Gastrocnemius medialis (tissue), 4 donors: ENCODE data around the gene GGACT. TPM values are rescaled to one million over a fixed set of nuclear protein-coding genes. Genes with fewer than 3 reads are reported as not detected.

Source experiments
- ATAC-seq, 2 donors: fragments of 150-250 bp; one replicate each; pipeline ENCODE4 v1.9.1; 2016
- DNase-seq, 2 donors: peaks; one replicate each; pipeline ENCODE4 v3.0.0-alpha.2; 2019
- H3K27ac ChIP-seq, 4 donors: fragments of 200-600 bp; sonication (generic); 1 replicate in 1 of 4; 2 replicates in 3 of 4; pipeline ENCODE4 v1.5.1; 2016 to 2018; ENCODE audit warnings: mild to moderate bottlenecking in 2 of 4, moderate library complexity in 1 of 4
- H3K27me3 ChIP-seq, 3 donors: fragments of 200-600 bp; sonication (generic) in 2 of 3; 1 replicate in 1 of 3; 2 replicates in 2 of 3; pipeline versions ENCODE4 v1.5.1 to v1.6.0; 2016 to 2019; ENCODE audit warnings: mild to moderate bottlenecking in 1 of 3, moderate library complexity in 1 of 3
- H3K36me3 ChIP-seq, 2 donors: fragments of 200-600 bp; sonication (generic) in 1 of 2; one replicate each; pipeline ENCODE4 v1.5.1; 2017 to 2018
- H3K4me1 ChIP-seq, 2 donors: fragments of 200-600 bp; sonication (generic) in 1 of 2; one replicate each; pipeline ENCODE4 v1.5.1; 2016 to 2017; ENCODE audit warnings: mild to moderate bottlenecking in 2 of 2
- H3K4me3 ChIP-seq, 4 donors: fragments of 200-600 bp; sonication (generic) in 3 of 4; 1 replicate in 1 of 4; 2 replicates in 3 of 4; pipeline ENCODE4 v1.5.1; 2016 to 2019; ENCODE audit warnings: mild to moderate bottlenecking in 2 of 4
- H3K9me3 ChIP-seq, 3 donors: fragments of 200-600 bp; sonication (generic) in 2 of 3; 1 replicate in 1 of 3; 2 replicates in 2 of 3; pipeline ENCODE4 v1.5.1; 2016 to 2019
- POLR2A ChIP-seq, 2 donors: fragments of 450-650 bp; IDR thresholded peaks; one replicate each; pipeline ENCODE4 v1.6.1; 2017; ENCODE audit warnings: antibody characterized with exemption in 2 of 2, mild to moderate bottlenecking in 2 of 2, moderate library complexity in 2 of 2
- in situ Hi-C, 4 donors: fragments of 200-750 bp; cut with MboI; loops; one replicate each; pipeline versions ENCODE4 v1.15.0 to v1.8.0; 2017; ENCODE audit warnings: low sequenced_read_pairs in 4 of 4
- intact Hi-C: fragments of 100-400 bp; cut with DNase I; formaldehyde crosslinking; loops from one replicate; pipeline ENCODE4 v1.15.1; 2023; ENCODE audit warnings: low total_unique reads
- total RNA-seq, 4 donors: library from RNA; depleted of rRNA; stranded (reverse); fragments of >200 nt; gene quantifications; one replicate each; pipeline versions ENCODE4 v1.1.0 to v1.2.3, GENCODE V29; 2016
- TF ChIP-seq, protein P1 (sequence below), 5 experiments: fragments of 450-650 bp in 3 of 5; fragments of 200-600 bp in 2 of 5; sonication (generic) in 2 of 5; IDR thresholded peaks in 4 of 5; conservative IDR thresholded peaks in 1 of 5; 1 replicate in 4 of 5; 2 replicates in 1 of 5; pipeline ENCODE4 v1.5.1; 2016 to 2019; ENCODE audit warnings: antibody characterized with exemption in 5 of 5, mild to moderate bottlenecking in 3 of 5, moderate library complexity in 3 of 5

Gene GGACT
- total RNA-seq, 4 donors from 2014 or later, result 0.56 to 1.5 (median 0.83) TPM

GRCh38 chr13:100636004-100636403, 47.4 kb upstream of the GGACT start:
- intact Hi-C loops (no loop called here), in situ Hi-C loops (no loop called here)
- H3K27me3 ChIP-seq, result no peaks in the 10 kb centered on the region
- no peak for TF ChIP-seq POLR2A (IDR thresholded peaks at IDR 0.05)
- TF ChIP-seq, protein P1, sequence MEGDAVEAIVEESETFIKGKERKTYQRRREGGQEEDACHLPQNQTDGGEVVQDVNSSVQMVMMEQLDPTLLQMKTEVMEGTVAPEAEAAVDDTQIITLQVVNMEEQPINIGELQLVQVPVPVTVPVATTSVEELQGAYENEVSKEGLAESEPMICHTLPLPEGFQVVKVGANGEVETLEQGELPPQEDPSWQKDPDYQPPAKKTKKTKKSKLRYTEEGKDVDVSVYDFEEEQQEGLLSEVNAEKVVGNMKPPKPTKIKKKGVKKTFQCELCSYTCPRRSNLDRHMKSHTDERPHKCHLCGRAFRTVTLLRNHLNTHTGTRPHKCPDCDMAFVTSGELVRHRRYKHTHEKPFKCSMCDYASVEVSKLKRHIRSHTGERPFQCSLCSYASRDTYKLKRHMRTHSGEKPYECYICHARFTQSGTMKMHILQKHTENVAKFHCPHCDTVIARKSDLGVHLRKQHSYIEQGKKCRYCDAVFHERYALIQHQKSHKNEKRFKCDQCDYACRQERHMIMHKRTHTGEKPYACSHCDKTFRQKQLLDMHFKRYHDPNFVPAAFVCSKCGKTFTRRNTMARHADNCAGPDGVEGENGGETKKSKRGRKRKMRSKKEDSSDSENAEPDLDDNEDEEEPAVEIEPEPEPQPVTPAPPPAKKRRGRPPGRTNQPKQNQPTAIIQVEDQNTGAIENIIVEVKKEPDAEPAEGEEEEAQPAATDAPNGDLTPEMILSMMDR (IDR thresholded peaks at IDR 0.05 in 4 of 5, conservative IDR thresholded peaks at IDR 0.05 in 1 of 5), result no peak
- H3K27ac ChIP-seq, result no peak overlapping the region
- no peaks in the 10 kb centered on the region for H3K4me1 ChIP-seq
- no peak overlapping the region for H3K4me3 ChIP-seq
- DNase-seq, result no peak
- no peak for ATAC-seq
- H3K36me3 ChIP-seq, result peaks cover 0 to 22% of the 10 kb centered on the region in 2 donors
- H3K9me3 ChIP-seq, result no peaks in the 10 kb centered on the region

- DNase-seq (no peak), ATAC-seq (no peak)
- H3K27ac ChIP-seq, result no peak overlapping the region
- no peaks in the 10 kb centered on the region for H3K27me3 ChIP-seq
- TF ChIP-seq, protein P1 (IDR thresholded peaks at IDR 0.05 in 4 of 5, conservative IDR thresholded peaks at IDR 0.05 in 1 of 5), result no peak
- TF ChIP-seq POLR2A (IDR thresholded peaks at IDR 0.05), result no peak
- no peak overlapping the region for H3K4me3 ChIP-seq
- in situ Hi-C loops (no loop called here), intact Hi-C loops (no loop called here)
- no peaks in the 10 kb centered on the region for H3K4me1 ChIP-seq
- H3K36me3 ChIP-seq, result peaks cover 0 to 22% of the 10 kb centered on the region in 2 donors
- H3K9me3 ChIP-seq, result no peaks in the 10 kb centered on the region
Observed at GRCh38 chr13:100634696-100635095, 46.1 kb upstream of the GGACT start.

GRCh38 chr13:100633461-100633860, 44.9 kb upstream of the GGACT start:
- Histone ChIP-seq H3K4me3 (no peak overlapping the region), H3K27ac (no peak overlapping the region), H3K36me3 (peaks cover 0 to 22% of the 10 kb centered on the region in 2 donors), H3K27me3 (no peaks in the 10 kb centered on the region), H3K9me3 (no peaks in the 10 kb centered on the region), H3K4me1 (no peaks in the 10 kb centered on the region)
- TF ChIP-seq, protein P1 (IDR thresholded peaks at IDR 0.05 in 4 of 5, conservative IDR thresholded peaks at IDR 0.05 in 1 of 5), result no peak
- no peak for TF ChIP-seq POLR2A (IDR thresholded peaks at IDR 0.05)
- ATAC-seq, result no peak
- in situ Hi-C loops, result no loop called here
- intact Hi-C loops, result no loop called here
- DNase-seq, result no peak

GRCh38 chr13:100630555-100630954, 42.0 kb upstream of the GGACT start:
- no peak overlapping the region for H3K4me3 ChIP-seq
- DNase-seq (no peak), ATAC-seq (no peak)
- intact Hi-C loops, result no loop called here
- H3K36me3 ChIP-seq, result peaks cover 0 to 24% of the 10 kb centered on the region in 2 donors
- H3K9me3 ChIP-seq, result no peaks in the 10 kb centered on the region
- in situ Hi-C loops, result no loop called here
- H3K27me3 ChIP-seq, result no peaks in the 10 kb centered on the region
- H3K4me1 ChIP-seq, result no peaks in the 10 kb centered on the region
- TF ChIP-seq, protein P1 (IDR thresholded peaks at IDR 0.05 in 4 of 5, conservative IDR thresholded peaks at IDR 0.05 in 1 of 5), result no peak
- no peak overlapping the region for H3K27ac ChIP-seq

DNA sequence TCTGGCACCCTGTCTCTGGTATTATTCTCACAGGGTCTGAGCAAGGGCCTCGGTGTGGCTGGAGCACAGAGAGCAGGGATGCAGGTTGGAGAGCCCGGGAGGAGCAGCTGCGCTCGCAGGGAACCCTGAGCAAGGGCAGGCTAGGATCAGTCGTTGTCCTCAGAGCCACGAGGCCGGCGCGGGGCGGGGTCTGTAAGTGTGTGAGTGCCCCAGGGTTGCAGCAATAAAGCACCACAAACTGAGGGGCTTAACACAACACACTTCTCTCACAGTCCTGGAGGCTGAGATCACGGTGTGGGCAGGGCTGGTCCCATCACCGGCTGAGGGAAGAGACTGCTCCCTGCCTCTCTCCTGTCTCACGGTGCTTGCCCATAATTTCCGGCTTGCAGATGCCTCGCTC, 38.5 kb upstream of the GGACT start:
- Histone ChIP-seq H3K4me1 (no peaks in the 10 kb centered on the region), H3K4me3 (no peak overlapping the region), H3K27ac (no peak overlapping the region), H3K36me3 (peaks cover 0 to 13% of the 10 kb centered on the region in 2 donors), H3K9me3 (no peaks in the 10 kb centered on the region), H3K27me3 (no peaks in the 10 kb centered on the region)
- ATAC-seq (no peak), DNase-seq (no peak)
- TF ChIP-seq, protein P1 (IDR thresholded peaks at IDR 0.05 in 4 of 5, conservative IDR thresholded peaks at IDR 0.05 in 1 of 5), result no peak
- no peak for TF ChIP-seq POLR2A (IDR thresholded peaks at IDR 0.05)
- in situ Hi-C loops (no loop called here), intact Hi-C loops (no loop called here)
